GM23248 (cell line): ENCODE results near the gene SPATA19.

Experiments used
- EZH2 ChIP-seq: fragments of 200-600 bp; sonication (generic); IDR thresholded peaks from 2 replicates; pipeline ENCODE4 v1.6.1; 2018; ENCODE audit warnings: antibody characterized with exemption, mild to moderate bottlenecking; ENCODE audit not compliant: insufficient read depth, poor library complexity, severe bottlenecking
- EZH2phosphoT487 ChIP-seq: fragments of 200-600 bp; sonication (generic); IDR thresholded peaks from 2 replicates; pipeline ENCODE4 v1.6.1; 2018; ENCODE audit warnings: antibody characterized with exemption, moderate library complexity, mild to moderate bottlenecking, low read depth; ENCODE audit not compliant: insufficient read depth

- TF ChIP-seq EZH2 (no peak), EZH2phosphoT487 (no peak)
Measured at GRCh38 chr11:133808393-133809140, 36.7 kb downstream of the SPATA19 start.
